DMS 273 (cell line): ENCODE measurements around the gene CDK3.
"Not testable (repeated sequence)": the region's sequence is repeated elsewhere in the genome, so short reads cannot be mapped to it uniquely, and the experiment has no call there.

ENCODE experiments used
- DNase-seq: peaks from one replicate; lab custom pipeline; 2025; ENCODE audit not compliant: unreplicated experiment; lab: John Stamatoyannopoulos, UW

CDK3 gene

DNA sequence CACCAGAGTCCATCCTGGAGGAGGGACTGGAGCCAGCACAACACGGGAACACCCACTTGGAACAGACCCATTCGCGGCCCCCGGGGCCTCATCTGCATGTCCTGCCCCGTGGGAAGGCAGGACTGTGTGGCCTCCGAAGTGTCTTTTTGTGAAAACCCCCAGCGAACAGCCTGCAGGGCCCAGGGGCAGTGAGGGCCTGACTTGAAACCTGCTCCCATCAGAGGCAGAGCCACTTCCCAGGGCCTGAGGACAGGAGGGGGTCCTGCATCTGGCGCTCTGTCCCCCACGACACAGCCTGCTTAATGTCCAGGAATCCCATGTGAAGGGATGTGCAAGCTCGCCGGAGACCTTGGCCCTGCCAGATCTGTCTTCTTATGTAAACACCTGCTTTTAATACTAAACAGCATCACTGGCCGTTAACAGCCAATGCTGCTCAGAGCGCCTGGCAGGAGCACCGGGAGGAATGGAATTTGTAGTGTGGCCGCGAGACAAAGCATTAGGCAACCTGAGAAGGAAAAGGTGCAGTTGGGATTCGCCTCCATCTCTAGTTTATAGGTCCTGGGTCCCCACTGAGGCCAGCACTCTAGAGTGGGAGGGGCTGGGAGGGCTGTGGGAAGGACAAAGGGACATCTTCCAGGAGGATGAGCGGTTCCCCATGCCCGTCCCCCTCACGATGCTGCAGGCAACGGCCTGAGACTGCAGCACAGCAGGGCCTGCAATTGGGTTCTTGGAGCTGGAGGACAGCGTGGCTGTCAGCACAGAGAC, 36.0 kb downstream of the CDK3 start:
- DNase-seq: no peak

DNA sequence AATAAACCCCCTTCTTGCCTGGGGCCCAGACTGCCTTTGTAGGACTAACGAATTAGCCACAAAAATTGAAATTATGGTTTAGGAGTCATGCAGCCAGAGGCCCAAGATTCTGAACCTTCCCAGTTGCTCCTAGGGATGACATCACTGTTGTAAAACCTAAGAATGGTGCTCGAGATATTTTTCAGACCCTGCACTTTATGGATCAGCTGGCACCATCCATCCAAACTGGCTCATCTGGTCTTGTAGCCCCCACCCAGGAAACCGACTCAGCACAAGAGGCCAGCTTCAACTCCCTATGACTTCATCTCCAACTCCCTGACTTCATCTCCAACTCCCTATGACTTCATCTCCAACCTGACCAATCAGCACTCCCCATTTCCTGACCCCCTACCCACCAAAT, 37.4 kb downstream of the CDK3 start:
- no peak for DNase-seq

DNA sequence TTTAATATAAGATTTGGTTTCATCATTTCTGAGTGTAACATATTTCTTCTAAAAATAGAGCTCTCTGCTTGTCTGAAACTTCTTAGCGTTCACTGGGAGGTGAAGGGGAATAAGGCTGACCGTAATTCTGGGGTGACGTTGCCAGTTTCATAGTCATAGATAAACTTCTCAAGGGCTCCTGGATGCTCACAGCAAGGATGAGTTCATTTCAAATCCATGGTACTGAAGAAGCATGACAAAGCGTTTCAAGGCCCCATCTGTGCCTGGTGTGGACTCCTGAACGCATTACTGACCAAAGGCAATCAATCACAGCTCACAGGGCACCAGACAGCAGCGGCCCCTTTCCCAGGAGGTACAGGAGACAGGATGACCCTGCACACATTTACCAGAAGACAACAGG, 38.5 kb downstream of the CDK3 start:
- DNase-seq: no peak

GRCh38 chr17:76040376-76040775, 39.7 kb downstream of the CDK3 start:
- DNase-seq: no peak

DNA sequence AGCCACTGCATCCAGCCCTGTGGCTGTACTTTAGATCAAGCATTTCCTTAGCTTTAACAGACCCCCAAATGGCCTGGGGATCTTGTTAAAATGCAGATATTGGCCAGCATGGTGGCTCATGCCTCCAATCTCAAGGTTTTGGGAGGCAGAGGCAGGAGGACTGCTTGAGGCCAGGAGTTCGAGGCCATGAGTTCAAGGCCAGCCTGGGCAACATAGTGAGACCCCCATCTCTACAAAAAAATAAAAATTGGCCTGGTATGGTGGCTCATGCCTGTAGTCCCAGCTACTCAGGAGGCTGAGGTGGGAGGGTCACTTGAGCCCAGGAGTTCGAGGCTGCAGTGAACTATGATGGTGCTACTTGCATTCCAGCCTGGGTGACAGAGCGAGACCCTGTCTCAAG, 42.2 kb downstream of the CDK3 start:
- DNase-seq: not testable (repeated sequence)

- DNase-seq: not testable (repeated sequence)
These were observed 43.9 kb downstream of the CDK3 start for GRCh38 chr17:76044475-76045007.

- no peak for DNase-seq
These were observed 45.4 kb downstream of the CDK3 start for GRCh38 chr17:76046064-76046463.

DNA sequence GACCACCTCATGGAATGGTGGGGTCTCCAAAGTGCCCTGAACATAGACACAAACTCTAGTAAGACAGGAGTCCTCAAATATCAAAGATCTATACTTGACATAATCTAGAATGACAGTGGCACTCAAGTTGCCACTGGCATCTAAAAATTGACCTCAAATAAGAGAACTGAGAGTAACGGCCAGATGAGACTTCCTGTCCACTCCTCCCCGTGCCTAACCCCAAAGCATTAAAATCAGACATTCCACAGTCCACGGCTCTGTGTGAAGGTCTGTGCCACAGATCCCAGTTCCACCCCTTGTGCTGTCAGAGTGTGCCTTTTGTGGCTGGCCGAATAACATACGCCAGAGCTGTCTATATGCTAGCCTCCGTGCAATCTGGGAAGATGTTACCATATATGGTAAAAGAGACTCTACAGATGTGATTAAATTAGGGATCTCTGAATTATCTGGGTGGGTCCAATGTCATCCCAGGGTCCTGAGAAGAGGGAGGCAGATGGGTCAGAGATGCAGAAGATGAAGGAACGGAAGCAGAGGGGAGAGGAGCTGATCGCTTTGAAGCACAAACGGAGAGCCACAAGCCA, 47.5 kb downstream of the CDK3 start:
- DNase-seq: no peak

- no peak for DNase-seq
These were observed 48.1 kb downstream of the CDK3 start for GRCh38 chr17:76048711-76049110.

- DNase-seq: no peak
These were observed 48.6 kb downstream of the CDK3 start for GRCh38 chr17:76049239-76049638.

- no peak for DNase-seq
These were observed 49.3 kb downstream of the CDK3 start for GRCh38 chr17:76049836-76050537.

- no peak for DNase-seq
These were observed 50.1 kb downstream of the CDK3 start for GRCh38 chr17:76050538-76051467.

DNA sequence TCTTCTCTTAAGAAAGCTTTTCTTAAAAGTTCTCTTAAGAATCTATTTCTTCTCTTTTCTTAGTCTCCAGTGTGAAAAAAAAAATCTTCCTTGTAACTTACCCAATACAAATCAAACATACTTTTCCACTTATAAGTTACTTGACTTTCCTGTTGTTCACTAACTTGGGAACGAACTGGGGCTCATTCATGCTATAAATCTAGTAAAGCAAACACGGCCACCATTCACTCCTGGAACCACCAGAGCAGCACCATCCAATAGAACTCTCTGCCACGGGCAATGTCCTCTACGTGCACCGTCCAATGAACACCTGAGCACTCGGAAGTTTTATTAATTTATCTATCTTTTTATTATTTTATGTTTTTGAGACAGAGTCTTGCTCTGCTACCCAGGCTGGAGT, 50.9 kb downstream of the CDK3 start:
- DNase-seq: no peak

- no peak for DNase-seq
These were observed 52.8 kb downstream of the CDK3 start for GRCh38 chr17:76053246-76054111.

- DNase-seq: no peak
These were observed 53.4 kb downstream of the CDK3 start for GRCh38 chr17:76054112-76054476.
